NCI-H748 treated with DMSO at 0.1 percent for 48 hours (cell line): ENCODE results near the gene HPDL.
"Not testable (repeated sequence)": the region's sequence is repeated elsewhere in the genome, so short reads cannot be mapped to it uniquely, and the experiment has no call there.

ENCODE experiments used
- DNase-seq: peaks from one replicate; lab custom pipeline; 2025; lab: John Stamatoyannopoulos, UW

The HPDL gene

DNA sequence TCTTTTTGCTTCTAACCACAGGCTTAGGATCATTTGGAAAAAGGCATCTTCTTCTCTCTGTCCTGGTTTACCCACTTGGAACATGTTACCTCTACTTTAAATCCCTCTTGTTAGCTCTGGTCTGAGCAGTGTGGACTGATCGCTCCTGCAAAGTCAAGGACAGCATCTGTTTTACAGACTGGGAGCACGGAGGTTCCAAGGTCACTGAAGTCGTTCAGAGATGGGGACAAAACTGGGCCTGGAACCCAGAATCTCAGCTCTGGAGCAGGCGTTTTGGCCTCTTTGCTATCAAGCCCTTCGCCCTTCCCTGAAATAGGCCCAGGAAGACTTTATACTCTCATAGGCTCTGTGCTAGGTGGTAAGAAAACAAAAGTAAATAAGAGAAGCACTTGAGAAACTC lies 24.8 kb downstream of the HPDL start:
- DNase-seq = no peak

DNA sequence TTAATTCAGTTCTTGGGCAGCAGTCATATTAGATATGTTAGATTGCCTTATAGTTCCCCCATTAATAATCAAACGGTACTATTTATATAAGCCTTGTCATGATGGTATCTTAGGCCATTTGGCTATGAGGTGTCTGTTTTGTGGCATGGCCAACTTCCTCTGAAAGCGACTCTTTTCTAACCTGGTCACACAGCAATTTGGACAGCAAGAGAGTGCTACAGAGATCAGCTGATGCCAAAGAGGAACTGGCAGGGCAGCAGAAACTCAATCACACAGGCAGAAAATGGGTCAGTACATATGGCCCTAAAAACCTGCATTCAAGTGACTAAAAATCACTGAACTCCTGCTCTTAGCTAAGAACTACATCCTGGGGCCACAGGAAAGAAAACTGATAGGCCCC lies 27.0 kb downstream of the HPDL start:
- DNase-seq = no peak

DNA sequence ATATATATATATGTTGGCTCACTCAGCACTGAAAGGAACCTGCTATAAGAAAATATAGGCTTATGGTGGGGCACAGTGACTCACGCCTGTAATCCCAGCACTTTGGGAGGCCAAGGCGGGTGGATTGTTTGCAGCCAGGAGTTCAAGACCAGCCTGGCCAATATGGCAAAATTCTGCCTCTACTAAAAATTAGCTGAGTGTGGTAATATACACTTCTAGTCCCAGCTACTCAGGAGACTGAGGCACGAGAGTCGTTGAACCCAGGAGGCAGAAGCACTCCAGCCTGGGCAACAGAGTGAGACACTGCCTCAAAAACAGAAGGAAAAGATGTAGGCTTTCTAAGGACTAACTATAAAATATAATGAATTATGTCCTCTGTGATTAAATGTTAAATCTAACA lies 28.1 kb downstream of the HPDL start:
- no peak for DNase-seq

DNA sequence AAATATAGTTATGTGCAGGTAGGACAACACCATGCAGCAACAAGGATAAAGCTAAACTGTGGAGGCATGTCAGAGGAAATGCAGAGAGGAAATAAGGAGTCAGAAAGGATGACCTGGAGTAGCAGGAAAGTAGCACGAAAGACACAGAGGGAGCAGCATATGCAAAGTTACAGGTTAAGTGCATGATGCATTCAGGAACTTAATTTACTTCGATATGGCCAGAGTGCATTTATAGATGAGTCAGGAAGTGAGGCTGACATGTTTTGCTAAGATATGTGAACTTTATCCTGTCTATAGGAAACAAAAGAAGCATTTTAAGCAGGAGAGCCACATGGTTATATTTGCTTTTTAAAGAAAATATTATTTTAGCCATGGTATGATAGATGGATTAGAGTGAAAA lies 29.0 kb downstream of the HPDL start:
- DNase-seq = no peak

DNA sequence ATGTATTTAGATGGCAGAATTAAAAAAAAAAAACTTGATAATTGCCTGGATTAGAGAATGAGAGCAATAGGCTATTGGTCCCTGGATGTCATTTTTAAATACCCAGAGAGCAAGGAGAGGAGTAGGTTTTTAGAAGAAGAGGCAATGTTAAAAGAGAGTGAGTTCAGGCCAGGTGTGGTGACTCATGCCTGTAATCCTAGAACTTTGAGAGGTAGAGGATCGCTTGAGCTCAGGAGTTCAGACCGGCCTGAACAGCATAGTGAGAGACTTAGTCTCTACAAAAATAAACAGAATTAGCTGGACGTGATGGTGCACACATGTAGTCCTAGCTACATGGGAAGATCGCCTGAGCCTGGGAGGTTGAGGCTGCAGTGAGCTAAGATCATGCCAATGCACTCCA lies 29.5 kb downstream of the HPDL start:
- DNase-seq = no peak

DNA sequence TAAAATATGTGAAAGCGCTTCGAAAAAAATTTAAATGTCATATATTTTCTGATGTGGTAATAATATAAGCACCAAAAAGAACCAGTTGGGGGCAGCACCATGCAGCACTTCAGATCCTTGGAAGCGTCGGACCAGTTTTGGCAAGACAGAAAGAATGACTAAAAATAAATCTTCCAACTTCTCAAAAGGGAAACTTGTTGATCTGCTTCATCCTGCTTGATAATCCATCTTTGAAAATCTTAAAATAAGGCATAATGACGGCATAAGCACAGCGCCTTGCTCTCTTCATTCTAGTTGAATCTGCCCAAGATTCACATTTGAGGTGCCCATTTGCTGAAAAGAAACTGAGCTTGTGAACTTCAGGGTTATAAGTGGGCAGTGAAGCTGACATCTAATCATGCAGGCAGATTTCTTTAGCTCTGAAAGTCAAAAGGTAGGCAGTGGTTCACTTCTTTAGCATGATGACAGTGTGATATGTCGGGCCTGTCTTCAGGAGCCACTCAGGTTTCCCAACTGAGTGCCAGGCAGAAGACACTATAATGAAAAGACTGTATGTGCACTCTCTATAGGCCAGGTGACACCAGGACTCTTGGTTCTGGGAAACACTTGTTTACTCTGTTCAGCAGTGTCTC lies 33.3 kb downstream of the HPDL start:
- DNase-seq = peak; percentile 50

DNA sequence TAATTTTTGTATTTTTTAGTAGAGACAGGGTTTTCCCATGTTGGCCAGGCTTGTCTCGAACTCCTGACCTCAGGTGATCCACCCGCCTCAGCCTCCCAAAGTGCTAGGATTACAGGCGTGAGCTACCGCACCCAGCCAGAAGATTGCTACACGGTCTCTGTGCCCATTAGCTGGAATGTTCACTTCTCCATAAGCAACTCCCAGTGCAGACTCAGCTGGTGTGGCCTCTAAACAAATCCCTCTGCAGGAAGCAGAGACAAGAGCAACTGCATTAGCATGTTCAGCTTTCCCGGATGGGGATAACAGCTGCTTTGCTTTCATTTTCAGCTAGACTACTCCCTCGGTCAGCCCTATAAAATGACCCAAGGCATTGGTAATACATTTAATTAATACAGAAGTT lies 34.3 kb downstream of the HPDL start:
- not testable (repeated sequence) for DNase-seq

DNA sequence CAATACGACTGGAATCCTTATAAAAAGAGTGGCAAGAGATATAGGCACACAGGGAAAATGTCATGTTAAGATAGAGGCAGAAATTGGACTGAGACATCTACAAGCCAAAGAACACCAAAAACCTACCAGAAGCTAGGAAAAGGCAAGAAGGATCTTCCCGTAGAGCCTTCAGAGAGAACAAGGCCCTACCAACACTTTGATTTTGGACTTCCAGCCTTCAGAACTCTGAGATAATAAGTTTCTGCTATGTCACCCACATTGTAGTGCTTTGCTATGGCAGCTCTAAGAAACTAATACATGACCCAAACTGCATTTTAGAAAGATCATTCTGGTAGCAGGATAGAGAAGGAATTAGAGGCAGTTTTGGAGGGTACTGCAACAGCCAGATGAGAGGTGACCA lies 37.6 kb downstream of the HPDL start:
- no peak for DNase-seq

DNA sequence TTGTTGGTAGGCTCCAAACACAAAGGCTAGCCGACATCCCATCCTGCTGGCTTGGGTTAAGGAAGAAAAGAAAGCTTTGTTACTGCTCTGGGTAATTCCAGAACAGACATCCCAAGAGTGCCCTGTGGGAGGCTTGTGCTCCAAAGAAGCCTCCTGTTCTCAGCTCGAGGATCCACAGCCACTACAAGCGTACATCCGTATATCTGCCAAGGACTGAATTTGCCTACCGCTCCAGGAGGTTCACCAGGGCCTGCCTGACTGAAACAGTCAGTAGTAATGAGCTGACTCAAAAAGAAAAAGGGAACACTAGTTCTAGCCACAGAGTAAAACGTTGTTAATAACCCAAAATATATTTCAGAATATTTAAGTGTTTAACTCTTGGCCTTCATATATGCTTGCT lies 38.4 kb downstream of the HPDL start:
- no peak for DNase-seq

DNA sequence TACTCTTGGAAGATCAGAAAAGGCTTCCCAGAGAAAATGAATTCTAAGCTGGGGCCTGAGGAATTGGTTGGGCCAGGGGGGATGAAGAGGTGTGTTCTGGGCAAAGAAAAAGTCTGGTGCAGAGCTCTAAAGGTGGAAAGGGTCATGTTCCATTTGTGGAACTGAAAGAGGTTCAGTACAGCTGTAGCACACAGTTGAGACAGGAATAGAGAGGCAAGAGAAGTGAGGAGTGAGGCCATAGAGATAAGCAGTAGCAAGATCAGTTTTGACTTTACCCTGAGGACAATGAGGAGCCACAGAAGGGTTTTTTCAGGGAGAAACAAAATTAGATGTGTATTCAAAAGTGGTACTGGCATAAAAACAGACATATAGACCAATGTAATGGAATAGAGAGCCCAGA lies 43.9 kb downstream of the HPDL start:
- no peak for DNase-seq

DNA sequence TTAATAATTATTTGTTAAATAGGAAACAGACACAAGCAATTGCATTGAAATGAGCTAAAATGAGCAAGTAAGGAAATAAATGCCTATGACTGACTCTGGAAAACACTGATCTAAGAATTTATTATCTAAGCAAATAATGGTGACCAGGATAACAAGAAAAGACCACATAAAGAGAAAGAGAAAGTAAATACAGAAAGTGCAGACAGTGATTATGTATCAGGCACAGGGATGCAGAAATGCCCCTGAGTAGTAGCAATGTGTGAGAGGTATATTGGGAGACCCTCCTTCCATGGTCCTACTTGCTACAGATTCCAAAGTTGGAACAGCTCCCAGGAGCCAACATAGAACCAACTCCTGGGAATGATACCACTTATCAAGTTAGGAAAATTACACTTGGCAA lies 46.9 kb downstream of the HPDL start:
- no peak for DNase-seq

DNA sequence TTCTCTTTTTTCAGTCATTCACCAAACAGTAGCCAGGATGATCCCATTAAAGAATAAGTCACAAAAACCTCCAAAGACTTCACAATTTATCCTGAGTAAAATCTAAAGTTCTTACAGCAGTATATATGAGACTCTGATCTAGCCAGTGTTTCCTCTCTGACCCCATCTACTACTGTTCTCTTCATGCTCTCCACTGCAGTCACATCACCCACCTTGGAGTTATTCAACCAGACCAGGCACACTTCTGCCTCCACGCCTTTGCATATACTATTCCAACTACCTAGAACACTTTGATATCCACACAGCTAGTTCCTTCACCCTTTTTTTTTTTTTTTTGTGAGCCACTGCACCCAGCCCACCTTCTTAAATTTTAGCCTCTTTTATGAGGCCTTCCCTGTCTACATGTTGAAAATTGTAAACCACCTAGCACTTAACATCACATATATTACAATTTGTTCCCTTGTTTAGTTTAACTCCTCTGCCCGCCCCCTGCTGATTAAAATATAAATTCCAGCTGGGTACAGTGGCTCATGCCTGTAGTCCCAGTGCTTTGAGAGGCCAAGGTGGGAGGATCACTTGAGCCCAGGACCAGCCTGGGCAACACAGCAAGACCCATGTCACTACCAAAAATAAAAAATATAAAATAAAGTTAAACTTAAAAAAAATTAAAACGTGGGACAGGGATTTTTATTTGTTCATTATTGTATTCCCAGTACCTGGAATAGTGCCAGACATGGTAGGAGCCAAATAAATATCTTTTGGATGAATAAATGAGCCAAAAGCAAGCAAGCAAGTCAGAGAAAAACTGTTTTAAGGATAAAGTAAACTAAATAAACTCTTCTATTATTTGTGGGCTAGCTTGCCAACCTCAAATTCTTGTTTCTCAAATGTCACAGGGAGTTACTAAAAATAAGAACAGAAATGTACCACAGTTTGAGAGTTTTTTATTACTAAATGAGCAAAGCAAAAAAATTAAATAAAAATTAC lies 48.7 kb downstream of the HPDL start:
- DNase-seq = no peak

DNA sequence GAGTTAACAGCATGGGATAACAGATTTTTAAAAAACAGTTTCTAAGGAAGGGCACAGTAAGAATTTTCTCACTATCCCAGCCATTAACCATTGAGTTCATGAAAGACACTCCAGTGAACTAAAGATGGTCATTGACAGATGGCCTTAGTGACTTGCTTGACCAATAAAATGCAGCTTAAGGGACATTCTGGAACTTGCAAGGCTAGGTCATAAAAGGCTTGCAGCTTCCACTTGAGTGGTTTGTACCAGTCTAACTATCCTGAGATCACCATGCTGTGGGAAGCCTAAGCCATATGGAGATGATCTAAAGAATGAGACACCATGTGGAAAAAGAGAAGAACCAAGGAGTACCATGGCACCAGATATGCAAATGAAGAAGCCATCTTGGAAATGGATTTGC lies 51.5 kb downstream of the HPDL start:
- DNase-seq = no peak
